Measurements from ENCODE around the gene ASF1A.

Gene ASF1A

GRCh38 chr6:118881440-118882313 is 12.3 kb upstream of the ASF1A start:
- DNase-seq (ENCODE audit: low read depth): no peak

GRCh38 chr6:118882314-118882905 is 11.5 kb upstream of the ASF1A start:
- DNase-seq (ENCODE audit: low read depth): no peak

- no peak for DNase-seq (ENCODE audit: low read depth)
Observed at GRCh38 chr6:118886641-118887040, 7.3 kb upstream of the ASF1A start.

- no peak for DNase-seq (ENCODE audit: low read depth)
Observed at GRCh38 chr6:118889163-118889562, 4.8 kb upstream of the ASF1A start.

- no peak for DNase-seq (ENCODE audit: low read depth)
Observed at GRCh38 chr6:118890997-118891790, 2.8 kb upstream of the ASF1A start.

GRCh38 chr6:118892355-118892991 is 1.5 kb upstream of the ASF1A start:
- DNase-seq (ENCODE audit: low read depth): no peak

GRCh38 chr6:118893064-118893806 is 717 bp upstream of the ASF1A start:
- no peak for DNase-seq (ENCODE audit: low read depth)

- no peak for DNase-seq (ENCODE audit: low read depth)
Observed at GRCh38 chr6:118894425-118895260, 691 bp downstream of the ASF1A start.

GRCh38 chr6:118895261-118895560 is 1.3 kb downstream of the ASF1A start:
- DNase-seq (ENCODE audit: low read depth): no peak

GRCh38 chr6:118895859-118896258 is 1.9 kb downstream of the ASF1A start:
- no peak for DNase-seq (ENCODE audit: low read depth)

GRCh38 chr6:118896339-118897136 is 2.6 kb downstream of the ASF1A start:
- no peak for DNase-seq (ENCODE audit: low read depth)

- DNase-seq (ENCODE audit: low read depth): no peak
Observed at GRCh38 chr6:118897386-118897785, 3.4 kb downstream of the ASF1A start.

GRCh38 chr6:118899948-118900347 is 6.0 kb downstream of the ASF1A start:
- no peak for DNase-seq (ENCODE audit: low read depth)

- no peak for DNase-seq (ENCODE audit: low read depth)
Observed at GRCh38 chr6:118902726-118903125, 8.8 kb downstream of the ASF1A start.

- DNase-seq (ENCODE audit: low read depth): no peak
Observed at GRCh38 chr6:118903138-118903537, 9.2 kb downstream of the ASF1A start.

GRCh38 chr6:118903691-118904090 is 9.7 kb downstream of the ASF1A start:
- DNase-seq (ENCODE audit: low read depth): no peak

GRCh38 chr6:118905084-118905483 is 11.1 kb downstream of the ASF1A start:
- DNase-seq (ENCODE audit: low read depth): no peak

GRCh38 chr6:118905851-118906250 is 11.9 kb downstream of the ASF1A start:
- no peak for DNase-seq (ENCODE audit: low read depth)

GRCh38 chr6:118908441-118908840 is 14.5 kb downstream of the ASF1A start:
- DNase-seq (ENCODE audit: low read depth): no peak

- DNase-seq (ENCODE audit: low read depth): no peak
Observed at GRCh38 chr6:118912646-118913045, 18.7 kb downstream of the ASF1A start.

Measured in non-pigmented ciliary epithelial cell (primary cell).